Stimulated activated CD8-positive, alpha-beta memory T cell treated with anti-CD3 and anti-CD28 coated beads, Interleukin-2, amount 100 ng/mL, for 1 hour (primary cell): Measurements from ENCODE around the gene RNF168.
"Not testable (repeated sequence)": the region's sequence is repeated elsewhere in the genome, so short reads cannot be mapped to it uniquely, and the experiment has no call there.

Experiments used
- DNase-seq, 2 donors: peaks; one replicate each; pipeline ENCODE4 v3.0.0-alpha.2; 2020; ENCODE audit warnings: low read depth in 2 of 2

Gene RNF168

GRCh38 chr3:196503196-196504076, at the start of gene RNF168:
RNF168 (minus strand) TSS chr3:196503768; CDS start chr3:196503173, 595 bp downstream.
- DNase-seq: peak; percentile 78 to 85

- no peak for DNase-seq
Observed at GRCh38 chr3:196552253-196552652, 48.7 kb upstream of the RNF168 start.

GRCh38 chr3:196550172-196550571, 46.6 kb upstream of the RNF168 start:
- not testable (repeated sequence) for DNase-seq

- not testable (repeated sequence) for DNase-seq
Observed at GRCh38 chr3:196549312-196549711, 45.7 kb upstream of the RNF168 start.

GRCh38 chr3:196547067-196547466, 43.5 kb upstream of the RNF168 start:
- no peak for DNase-seq

- no peak for DNase-seq
Observed at GRCh38 chr3:196546537-196546936, 43.0 kb upstream of the RNF168 start.

- DNase-seq: no peak
Observed at GRCh38 chr3:196544491-196544992, 41.0 kb upstream of the RNF168 start.

GRCh38 chr3:196541684-196542445, 38.3 kb upstream of the RNF168 start:
- no peak for DNase-seq

- peak; percentile 35 to 48 for DNase-seq
Observed at GRCh38 chr3:196537319-196537984, 33.9 kb upstream of the RNF168 start.

GRCh38 chr3:196533260-196533681, 29.7 kb upstream of the RNF168 start:
- DNase-seq: no peak

GRCh38 chr3:196531418-196531817, 27.9 kb upstream of the RNF168 start:
- DNase-seq: no peak

GRCh38 chr3:196528639-196529233, 25.2 kb upstream of the RNF168 start:
- peak; percentile 54 to 70 for DNase-seq

- no peak for DNase-seq
Observed at GRCh38 chr3:196525141-196525540, 21.6 kb upstream of the RNF168 start.

- DNase-seq: no peak
Observed at GRCh38 chr3:196524527-196524926, 21.0 kb upstream of the RNF168 start.

GRCh38 chr3:196523841-196524240, 20.3 kb upstream of the RNF168 start:
- DNase-seq: no peak

- DNase-seq: not testable (repeated sequence)
Observed at GRCh38 chr3:196521291-196521690, 17.7 kb upstream of the RNF168 start.

- DNase-seq: no peak
Observed at GRCh38 chr3:196519718-196520082, 16.1 kb upstream of the RNF168 start.

GRCh38 chr3:196518966-196519717, 15.6 kb upstream of the RNF168 start:
- peak in 1 of 2 donors; percentile 28 for DNase-seq

GRCh38 chr3:196517919-196518318, 14.4 kb upstream of the RNF168 start:
- no peak for DNase-seq

- no peak for DNase-seq
Observed at GRCh38 chr3:196517162-196517800, 13.7 kb upstream of the RNF168 start.
